Calu3 (cell line): ENCODE data around the gene HMCN2. TPM values are rescaled to one million over a fixed set of nuclear protein-coding genes. Genes with fewer than 3 reads are reported as not detected.

ENCODE experiments used
- BruUV-seq: library from RNA; stranded (reverse); fragments of 400-500 nt; replicated peaks from 2 replicates; lab custom pipeline; 2021; lab: Mats Ljungman, UMichigan
- CTCF ChIA-PET: fragments of 300-600 bp; sonication (Branson Sonifier 250); formaldehyde crosslinking; loops from one replicate; lab custom pipeline; 2022; ENCODE audit warnings: antibody characterized with exemption; lab: Charles Lee
- DNase-seq: peaks from one replicate; pipeline ENCODE4 v3.0.0; 2022
- H3K27ac Mint-ChIP-seq: one replicate; pipeline ENCODE4 v1.8.0; 2022; ENCODE audit warnings: mixed read lengths; ENCODE audit not compliant: unreplicated experiment
- H3K27me3 Mint-ChIP-seq: one replicate; pipeline ENCODE4 v1.8.0; 2022; ENCODE audit warnings: mixed read lengths; ENCODE audit not compliant: unreplicated experiment
- H3K36me3 Mint-ChIP-seq: one replicate; pipeline ENCODE4 v1.8.0; 2022; ENCODE audit warnings: mild to moderate bottlenecking, moderate library complexity, mixed read lengths; ENCODE audit not compliant: insufficient read depth, unreplicated experiment
- H3K4me1 Mint-ChIP-seq: one replicate; pipeline ENCODE4 v1.8.0; 2022; ENCODE audit warnings: mild to moderate bottlenecking, low read depth, mixed read lengths; ENCODE audit not compliant: unreplicated experiment
- H3K4me3 Mint-ChIP-seq: one replicate; pipeline ENCODE4 v1.8.0; 2022; ENCODE audit warnings: mild to moderate bottlenecking, low read depth, moderate library complexity, mixed read lengths; ENCODE audit not compliant: unreplicated experiment
- H3K9me3 Mint-ChIP-seq: one replicate; pipeline ENCODE4 v1.8.0; 2022; ENCODE audit warnings: low read depth, mixed read lengths; ENCODE audit not compliant: unreplicated experiment
- intact Hi-C: fragments of 100-400 bp; cut with micrococcal nuclease; formaldehyde crosslinking; loops from one replicate; pipeline ENCODE4 v1.10.0; 2022; ENCODE audit not compliant: unreplicated experiment
- total RNA-seq: library from RNA; stranded (reverse); gene quantifications from 2 replicates; pipeline ENCODE4 v1.2.3, GENCODE V29; 2022
- TF ChIP-seq, protein P1 (sequence below): fragments of 200-600 bp; IDR thresholded peaks from one replicate; pipeline ENCODE4 v1.8.0; 2022; ENCODE audit warnings: antibody characterized with exemption; ENCODE audit not compliant: unreplicated experiment

Gene HMCN2
- total RNA-seq, 1 experiment from 2014 or later = not detected

DNA sequence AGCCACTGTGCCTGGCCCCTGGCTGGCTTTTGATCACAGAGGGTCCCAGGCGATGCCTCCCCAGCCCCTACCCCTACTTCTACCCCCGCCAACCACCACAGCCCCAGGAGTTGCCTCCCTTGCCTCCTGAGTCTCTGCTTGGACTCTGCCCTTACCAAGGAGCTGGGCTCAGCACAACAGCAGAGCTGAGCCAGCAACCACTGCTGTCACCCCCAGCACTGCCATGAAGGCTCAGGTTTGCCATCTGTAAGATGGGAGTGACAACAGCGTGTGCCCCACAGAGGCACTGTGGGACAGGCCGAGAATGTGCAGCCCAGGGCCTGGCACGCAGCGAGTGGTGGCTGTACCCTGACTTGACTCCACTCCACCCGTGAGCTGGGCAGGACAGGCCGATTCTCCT is 116.1 kb downstream of the HMCN2 start:
- no peaks in the 10 kb centered on the region for H3K36me3 Mint-ChIP-seq
- no peaks in the 10 kb centered on the region for H3K4me1 Mint-ChIP-seq
- CTCF ChIA-PET = no interaction called here
- peaks cover 9% of the 10 kb centered on the region for H3K27me3 Mint-ChIP-seq
- no peak for DNase-seq
- H3K27ac Mint-ChIP-seq = no peak overlapping the region
- no peak overlapping the region for H3K4me3 Mint-ChIP-seq
- intact Hi-C loops = no loop called here
- H3K9me3 Mint-ChIP-seq = no peaks in the 10 kb centered on the region
- TF ChIP-seq, protein P1, sequence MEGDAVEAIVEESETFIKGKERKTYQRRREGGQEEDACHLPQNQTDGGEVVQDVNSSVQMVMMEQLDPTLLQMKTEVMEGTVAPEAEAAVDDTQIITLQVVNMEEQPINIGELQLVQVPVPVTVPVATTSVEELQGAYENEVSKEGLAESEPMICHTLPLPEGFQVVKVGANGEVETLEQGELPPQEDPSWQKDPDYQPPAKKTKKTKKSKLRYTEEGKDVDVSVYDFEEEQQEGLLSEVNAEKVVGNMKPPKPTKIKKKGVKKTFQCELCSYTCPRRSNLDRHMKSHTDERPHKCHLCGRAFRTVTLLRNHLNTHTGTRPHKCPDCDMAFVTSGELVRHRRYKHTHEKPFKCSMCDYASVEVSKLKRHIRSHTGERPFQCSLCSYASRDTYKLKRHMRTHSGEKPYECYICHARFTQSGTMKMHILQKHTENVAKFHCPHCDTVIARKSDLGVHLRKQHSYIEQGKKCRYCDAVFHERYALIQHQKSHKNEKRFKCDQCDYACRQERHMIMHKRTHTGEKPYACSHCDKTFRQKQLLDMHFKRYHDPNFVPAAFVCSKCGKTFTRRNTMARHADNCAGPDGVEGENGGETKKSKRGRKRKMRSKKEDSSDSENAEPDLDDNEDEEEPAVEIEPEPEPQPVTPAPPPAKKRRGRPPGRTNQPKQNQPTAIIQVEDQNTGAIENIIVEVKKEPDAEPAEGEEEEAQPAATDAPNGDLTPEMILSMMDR = no peak
- no TSS peak for BruUV-seq

DNA sequence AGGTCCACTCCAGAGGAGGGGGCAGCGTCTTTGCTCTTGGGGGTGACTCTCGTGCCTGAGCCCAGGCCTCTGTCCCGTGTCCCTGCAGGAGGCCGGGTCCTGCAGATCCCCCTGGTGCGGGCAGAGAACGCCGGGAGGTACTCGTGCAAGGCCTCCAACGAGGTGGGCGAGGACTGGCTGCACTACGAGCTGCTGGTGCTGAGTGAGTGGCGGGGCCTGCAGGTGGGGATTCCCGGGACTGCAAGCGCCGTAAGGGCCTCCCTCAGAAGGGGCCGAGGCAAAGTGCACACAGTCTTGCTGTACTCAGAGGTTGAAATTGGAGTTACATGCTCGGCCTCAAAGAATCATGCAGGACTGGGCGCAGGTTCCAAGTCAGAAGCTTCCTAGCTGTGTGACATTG is 116.5 kb downstream of the HMCN2 start:
- H3K4me3 Mint-ChIP-seq = no peak overlapping the region
- H3K4me1 Mint-ChIP-seq = no peaks in the 10 kb centered on the region
- no peak overlapping the region for H3K27ac Mint-ChIP-seq
- peaks cover 9% of the 10 kb centered on the region for H3K27me3 Mint-ChIP-seq
- BruUV-seq = no TSS peak
- H3K36me3 Mint-ChIP-seq = no peaks in the 10 kb centered on the region
- intact Hi-C loops = no loop called here
- no peak for DNase-seq
- no peaks in the 10 kb centered on the region for H3K9me3 Mint-ChIP-seq
- TF ChIP-seq, protein P1 = no peak
- CTCF ChIA-PET = no interaction called here

- Mint-ChIP-seq H3K4me3 (no peak overlapping the region), H3K4me1 (no peaks in the 10 kb centered on the region), H3K9me3 (no peaks in the 10 kb centered on the region), H3K27me3 (peaks cover 9% of the 10 kb centered on the region), H3K27ac (no peak overlapping the region), H3K36me3 (no peaks in the 10 kb centered on the region)
- intact Hi-C loops = no loop called here
- CTCF ChIA-PET = no interaction called here
- BruUV-seq = no TSS peak
- TF ChIP-seq, protein P1 = no peak
- no peak for DNase-seq
Measured at GRCh38 chr9:130382636-130383349, 117.2 kb downstream of the HMCN2 start.

DNA sequence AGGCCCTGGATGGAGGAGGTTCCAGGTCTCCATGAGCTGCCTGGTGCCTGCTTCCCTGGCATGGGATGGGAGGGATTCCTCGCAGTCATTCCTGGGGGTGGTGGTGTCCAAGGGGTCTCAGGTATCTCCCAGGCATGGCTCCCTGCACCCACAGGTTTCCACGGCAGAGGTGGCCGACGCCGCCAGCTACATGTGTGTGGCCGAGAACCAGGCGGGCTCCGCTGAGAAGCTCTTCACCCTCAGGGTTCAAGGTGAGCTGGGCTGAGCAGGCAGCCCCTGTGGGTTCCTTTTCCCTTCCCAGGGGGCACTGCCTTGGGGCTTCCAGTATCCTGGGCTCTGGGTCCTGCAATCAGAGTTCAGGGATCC is 117.8 kb downstream of the HMCN2 start:
- Mint-ChIP-seq H3K36me3 (no peaks in the 10 kb centered on the region), H3K9me3 (no peaks in the 10 kb centered on the region), H3K27me3 (peaks cover 9% of the 10 kb centered on the region), H3K4me3 (no peak overlapping the region), H3K27ac (no peak overlapping the region), H3K4me1 (no peaks in the 10 kb centered on the region)
- intact Hi-C loops = no loop called here
- TF ChIP-seq, protein P1 = no peak
- no TSS peak for BruUV-seq
- CTCF ChIA-PET = no interaction called here
- no peak for DNase-seq
